AML-193 (cell line): ENCODE results near the gene INPP4B.
"Not testable (repeated sequence)": the region's sequence is repeated elsewhere in the genome, so short reads cannot be mapped to it uniquely, and the experiment has no call there.

ENCODE experiments used
- DNase-seq, 2 experiments: peaks; one replicate each; lab custom pipeline; 2025; lab: John Stamatoyannopoulos, UW

Gene INPP4B

DNA sequence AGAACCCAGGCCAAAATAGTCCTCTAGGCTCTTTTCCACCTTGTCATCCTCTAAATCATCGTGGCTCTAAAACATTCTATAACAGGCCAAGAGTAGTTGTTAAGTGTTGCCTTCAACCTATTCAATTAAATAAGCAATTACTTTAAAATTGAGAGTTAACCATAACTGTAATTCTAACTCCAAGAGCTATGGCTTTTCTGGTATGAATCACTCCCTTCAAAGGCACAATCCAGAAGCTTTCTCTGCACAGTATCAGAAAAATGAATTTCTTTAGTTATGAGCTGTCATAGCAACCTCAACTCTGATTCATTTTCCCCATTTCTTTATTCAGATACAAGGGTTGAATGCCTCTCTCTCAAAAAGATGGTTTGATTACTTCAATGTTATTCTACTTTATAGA, 21.7 kb downstream of the INPP4B start:
- no peak for DNase-seq

DNA sequence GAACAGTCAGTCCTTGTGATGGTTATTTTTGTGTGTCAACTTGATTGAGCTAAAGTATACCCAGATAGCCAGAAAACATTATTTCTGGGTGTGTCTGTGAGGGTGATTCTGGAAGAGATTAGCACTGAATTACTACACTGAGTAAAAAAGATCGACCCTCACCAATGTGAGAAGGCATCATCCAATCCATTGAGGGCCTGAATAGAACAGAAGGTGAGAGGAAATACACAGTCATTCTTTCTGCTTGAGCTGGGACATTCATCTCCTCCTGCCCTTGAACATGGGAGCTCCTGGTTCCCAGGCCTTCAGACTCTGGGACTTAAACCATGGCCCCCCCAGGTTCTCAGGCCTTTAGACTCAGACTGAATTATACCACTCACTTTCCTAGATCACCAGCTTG, 22.3 kb downstream of the INPP4B start:
- no peak for DNase-seq

DNA sequence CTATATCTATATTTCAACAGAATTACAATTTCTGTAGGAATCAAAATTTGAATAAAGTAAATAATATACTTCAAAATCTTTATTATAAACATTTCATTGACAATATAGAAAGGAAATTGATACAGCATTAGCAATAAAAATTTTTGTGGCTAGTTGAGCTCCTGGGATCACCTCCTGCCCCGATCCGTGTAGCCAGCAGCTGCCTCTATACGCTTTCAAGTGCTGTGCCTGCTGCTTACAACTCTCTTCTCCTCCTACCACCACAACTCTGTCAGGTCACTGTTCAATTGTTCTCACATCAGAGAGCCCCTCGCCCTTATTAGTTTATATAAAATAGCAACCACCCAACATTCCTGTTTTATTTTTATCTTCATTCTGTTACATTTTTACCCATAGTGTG, 27.6 kb downstream of the INPP4B start:
- DNase-seq = no peak

DNA sequence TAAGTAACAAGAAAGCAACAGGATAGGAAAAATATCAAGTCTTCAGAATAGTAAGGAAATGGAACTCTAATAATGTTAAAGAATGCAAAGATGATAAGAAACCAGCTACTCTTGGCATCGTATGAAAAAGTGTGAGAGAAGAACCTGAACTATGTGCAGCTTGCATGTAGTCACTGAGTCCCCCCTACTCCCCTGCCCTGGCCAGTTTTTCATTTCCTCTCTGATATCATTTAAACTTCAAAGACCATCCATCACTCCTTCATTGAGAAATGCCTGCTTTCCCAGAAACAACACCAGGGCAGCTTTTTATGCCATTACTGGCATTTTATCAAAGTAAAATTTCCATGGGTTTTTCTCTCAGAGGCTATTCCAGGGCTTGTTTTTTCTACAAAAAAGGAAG, 28.1 kb downstream of the INPP4B start:
- no peak for DNase-seq

DNA sequence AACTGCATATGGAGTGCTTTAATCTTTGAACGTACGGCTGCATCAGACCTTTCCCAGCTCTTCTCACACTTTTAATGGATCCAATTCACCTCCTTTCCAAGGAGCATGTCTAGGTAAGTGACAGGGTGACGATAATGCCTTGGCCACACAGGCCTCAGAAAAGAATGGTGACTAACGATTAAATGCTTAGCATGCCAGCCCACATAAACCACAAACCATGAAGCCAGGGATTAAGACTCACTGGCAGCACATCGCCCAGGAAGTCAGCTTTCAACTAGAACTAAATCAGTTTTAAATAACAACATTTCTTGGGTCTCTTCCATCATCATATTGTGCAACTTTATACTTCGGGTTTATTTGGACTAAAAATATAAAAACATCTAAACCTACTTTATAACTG, 28.7 kb downstream of the INPP4B start:
- peak; percentile 31 to 58 for DNase-seq

DNA sequence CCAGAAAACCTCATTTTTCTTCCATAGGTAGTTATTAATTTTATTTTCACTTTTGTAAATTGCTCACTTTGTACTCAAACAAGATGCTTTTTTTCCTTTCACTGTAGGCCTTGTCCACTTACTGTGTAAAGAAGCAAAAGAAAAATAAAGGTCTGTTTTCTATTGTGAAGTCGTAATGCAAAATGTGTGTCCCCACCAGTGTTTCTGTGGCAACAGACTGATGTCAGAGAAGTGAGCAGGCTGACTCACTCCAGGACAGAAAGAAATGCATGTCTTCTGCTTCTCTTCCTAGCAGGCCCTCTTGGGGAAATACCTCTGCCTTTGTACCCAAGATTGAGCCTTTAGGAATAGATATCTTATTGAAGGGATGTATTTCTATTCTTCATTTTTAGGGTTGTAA, 30.3 kb downstream of the INPP4B start:
- peak in 1 of 2 experiments; percentile 7 for DNase-seq

DNA sequence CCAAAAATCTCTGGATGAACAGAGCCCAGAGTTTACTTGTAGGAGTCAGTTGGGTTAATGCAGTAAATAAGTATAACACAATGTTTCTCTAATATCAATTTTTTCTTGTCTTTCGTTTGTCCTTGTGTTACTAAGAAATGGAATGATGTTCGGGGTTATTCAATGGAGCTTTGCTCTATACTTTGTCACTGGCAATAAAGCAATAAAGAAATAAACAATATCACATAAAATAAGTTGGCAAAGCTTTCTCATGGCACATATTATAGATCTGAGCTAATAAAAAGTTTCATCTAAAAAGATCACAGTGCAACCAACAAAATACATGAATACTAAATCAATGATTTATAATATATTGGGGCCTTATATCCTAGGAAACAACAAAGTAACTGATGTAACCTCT, 32.7 kb downstream of the INPP4B start:
- no peak for DNase-seq

DNA sequence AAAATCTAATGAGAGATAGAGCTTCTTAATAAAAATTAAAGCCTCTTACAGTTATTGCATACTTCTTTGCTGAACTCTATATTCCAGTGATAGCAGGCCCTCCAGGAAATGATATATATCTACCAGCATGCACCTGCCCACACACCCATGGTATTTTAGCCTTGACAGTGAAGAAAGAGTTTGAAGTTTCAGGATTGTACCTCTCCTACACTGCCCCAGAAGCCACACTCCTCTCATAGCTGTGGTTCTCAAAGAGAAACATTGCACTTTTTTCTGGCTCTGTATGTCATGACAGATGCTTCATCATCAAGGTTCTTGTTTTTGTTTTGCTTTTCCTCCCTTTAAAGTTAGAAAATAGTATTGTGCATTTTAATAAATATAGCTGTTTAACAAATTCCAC, 34.0 kb downstream of the INPP4B start:
- no peak for DNase-seq

DNA sequence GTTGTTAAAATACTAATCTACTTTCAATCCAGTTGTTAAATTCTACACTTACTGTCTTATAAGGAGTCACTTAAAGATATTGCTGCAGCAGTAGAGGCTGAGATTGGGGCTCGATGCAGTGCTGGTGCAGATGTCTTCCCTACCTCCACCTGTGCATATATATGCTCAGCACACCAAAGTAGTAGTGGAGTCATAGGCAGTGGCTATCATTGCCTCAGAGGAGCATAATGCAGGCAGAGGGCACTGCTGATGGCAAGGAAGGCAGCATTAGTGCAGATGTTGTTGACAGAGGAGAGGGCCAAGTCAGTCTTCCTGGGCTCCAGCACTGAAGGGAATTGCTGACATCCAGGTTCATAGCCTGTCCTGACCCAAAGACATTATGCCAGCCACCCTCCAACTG, 35.1 kb downstream of the INPP4B start:
- no peak for DNase-seq

DNA sequence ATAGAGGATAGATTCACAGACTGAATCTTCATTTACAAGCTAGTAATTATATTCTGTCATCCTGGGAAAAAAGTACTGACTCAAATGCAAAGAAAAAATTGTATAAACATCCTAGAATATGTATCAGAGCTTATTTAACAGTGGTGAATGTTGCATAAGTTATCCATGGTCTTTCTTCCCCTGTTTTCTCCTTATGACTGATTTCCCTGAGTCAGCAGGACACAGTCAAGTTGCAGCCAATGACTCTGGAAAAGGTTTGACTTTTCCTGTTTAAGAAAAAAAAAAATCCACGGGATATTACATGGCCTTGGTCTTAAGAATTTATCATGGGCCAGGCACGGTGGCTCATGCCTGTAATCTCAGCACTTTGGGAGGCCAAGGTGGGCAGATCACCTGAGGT, 36.5 kb downstream of the INPP4B start:
- DNase-seq = no peak

DNA sequence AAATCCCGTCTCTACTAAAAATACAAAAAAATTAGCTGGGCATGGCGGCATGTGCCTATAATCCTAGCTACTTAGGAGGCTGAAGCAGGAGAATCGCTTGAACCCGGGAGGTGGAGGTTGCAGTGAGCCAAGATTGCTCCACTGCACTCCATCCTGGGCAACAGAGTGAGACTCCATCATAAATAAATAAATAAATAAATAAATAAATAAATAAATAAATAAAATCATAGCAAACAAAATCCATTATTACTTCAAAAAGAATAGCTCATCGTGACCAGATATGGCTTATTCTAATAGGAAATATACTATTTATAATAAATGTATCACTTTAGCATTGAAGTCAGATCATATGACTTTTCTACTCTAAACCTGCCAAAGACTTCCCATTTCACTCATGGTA, 42.2 kb downstream of the INPP4B start:
- not testable (repeated sequence) for DNase-seq

DNA sequence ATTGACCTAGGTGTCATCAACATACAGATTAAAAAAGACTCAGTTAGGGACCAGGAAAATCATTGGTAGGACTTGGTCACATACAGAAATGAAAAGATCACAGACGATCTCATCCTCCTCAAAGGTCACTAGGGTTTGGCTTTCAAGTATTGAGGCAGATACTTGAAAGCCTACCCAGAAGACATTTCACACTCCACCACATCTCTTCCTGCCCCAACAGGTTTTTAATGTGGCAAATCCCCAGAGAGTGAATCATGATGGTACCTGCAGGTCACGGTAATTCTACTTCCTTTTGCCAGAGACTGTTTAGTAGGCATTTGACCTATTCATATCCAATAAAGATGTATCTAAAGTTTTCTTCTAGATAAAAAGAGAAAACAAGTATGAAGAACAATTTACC, 44.1 kb downstream of the INPP4B start:
- no peak for DNase-seq

DNA sequence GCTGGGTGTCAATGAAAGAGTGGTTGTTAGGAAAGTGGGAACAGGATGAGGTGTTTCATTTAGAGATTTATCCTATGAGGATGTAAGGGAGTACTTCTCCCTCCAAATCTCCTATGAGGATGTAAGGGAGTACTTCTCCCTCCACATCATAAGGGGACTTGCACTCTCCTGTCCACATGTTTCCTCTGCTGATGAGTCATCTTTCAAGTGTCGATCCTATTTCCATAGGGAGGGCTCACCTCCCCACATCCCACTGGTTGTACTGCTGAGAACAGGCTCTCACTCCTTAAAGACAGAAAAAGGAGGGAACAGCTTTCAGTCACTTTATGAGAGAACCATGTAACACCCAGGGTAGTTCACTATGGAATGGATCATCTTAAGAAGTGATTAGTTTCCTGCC, 65.0 kb downstream of the INPP4B start:
- DNase-seq = no peak

DNA sequence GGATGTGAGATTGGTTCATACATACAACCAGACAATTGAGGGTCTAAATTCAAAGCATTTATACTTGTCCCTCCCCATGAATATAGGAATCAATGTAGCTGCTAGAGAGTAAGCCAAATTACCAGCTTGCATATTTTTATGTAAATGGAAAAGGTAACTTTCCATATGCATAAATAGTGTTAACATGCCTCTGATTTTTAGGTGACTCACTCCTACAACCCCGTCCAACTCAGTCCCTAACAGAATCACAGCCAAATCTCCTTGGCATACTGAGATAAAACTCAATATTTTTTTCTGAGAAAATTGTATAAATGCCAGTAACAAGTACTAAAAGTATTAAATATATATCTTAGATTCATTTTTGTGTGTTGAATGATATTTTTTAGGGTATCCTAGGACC, 67.2 kb downstream of the INPP4B start:
- DNase-seq = no peak

DNA sequence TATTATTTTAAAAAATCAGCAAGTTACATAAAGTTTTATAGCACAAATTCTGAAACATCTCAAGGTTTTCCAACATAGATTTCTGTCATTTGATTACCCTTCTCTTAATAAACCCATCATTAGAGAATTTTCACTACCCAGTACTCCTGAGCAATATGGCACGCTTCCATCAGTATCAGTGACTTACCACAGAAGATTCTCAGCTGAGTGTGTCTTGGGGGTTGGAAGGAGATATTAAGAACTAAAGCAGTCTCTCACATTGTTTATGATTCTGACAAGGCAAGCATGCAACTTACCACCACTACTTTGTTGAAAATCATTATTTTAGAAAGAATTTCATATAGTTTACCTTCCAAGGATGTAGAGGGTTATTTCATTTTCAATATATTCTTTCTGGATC, 67.7 kb downstream of the INPP4B start:
- no peak for DNase-seq

DNA sequence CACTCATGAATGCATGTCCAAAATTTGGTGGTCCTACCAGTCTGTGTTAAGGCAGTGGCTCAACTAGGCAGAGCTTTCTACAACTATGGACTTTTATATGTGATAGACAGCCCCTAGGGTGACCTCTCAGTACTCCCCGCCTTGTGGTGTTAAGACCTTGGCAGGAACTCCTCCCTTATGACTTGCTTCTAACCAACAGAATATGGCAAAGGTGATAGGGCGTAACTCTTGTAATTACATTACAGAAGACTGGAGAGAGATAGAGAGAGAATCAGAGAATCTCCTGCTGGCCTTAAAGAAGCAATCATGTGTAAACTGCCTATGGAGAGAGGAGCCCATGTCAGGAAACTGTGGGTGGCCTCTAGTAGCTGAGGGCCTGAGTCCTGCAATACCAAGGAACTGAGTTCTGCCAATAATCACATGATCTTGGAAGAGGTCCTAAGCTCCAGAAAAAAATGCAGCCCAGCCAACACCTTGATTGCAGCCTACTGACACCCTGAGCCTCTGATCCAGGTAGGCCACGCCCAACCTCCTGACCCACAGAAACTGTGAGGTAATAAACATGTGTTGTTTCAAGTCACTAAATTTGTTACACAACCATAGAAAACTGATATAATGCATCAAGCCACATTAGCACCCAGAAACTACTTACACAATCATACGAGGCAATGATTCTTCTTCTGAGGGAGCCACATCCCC, 68.9 kb downstream of the INPP4B start:
- no peak for DNase-seq

DNA sequence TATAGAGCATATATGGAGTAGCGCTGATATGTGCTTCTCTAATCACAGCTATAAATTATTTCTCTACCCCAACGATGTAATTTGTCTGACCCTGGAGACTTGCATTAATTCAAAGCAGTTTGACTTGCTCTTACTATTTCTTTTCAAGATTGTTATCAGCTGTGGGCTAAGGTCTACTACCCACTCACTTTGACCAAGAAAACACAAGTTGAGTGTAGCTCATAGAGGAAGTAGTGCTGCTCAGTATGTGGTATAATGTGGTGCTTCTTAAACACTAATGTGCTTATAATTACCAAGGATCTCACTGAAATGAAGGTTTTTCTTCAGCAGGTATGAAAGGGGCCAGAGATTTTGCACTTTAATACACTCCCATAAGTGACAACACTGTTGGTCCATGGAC, 70.1 kb downstream of the INPP4B start:
- DNase-seq = no peak

DNA sequence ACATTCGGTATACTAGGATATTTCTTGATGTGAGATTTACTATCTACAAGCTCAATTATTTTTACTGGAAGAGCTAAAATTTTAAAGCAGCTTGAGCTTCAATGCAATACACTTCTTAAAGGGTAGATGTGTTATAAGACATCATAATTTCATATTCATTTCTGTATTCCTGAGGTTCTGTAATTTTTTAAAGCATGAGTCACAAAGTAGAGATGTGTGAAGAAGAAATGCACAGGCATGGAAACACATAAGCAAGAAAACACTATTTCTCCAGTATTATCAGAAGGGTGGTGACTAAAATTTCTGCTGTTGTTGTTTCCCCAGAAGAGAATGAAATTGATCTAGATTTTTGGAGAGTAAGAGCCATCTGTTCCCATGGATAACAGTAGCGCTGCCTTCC, 72.6 kb downstream of the INPP4B start:
- DNase-seq = no peak

DNA sequence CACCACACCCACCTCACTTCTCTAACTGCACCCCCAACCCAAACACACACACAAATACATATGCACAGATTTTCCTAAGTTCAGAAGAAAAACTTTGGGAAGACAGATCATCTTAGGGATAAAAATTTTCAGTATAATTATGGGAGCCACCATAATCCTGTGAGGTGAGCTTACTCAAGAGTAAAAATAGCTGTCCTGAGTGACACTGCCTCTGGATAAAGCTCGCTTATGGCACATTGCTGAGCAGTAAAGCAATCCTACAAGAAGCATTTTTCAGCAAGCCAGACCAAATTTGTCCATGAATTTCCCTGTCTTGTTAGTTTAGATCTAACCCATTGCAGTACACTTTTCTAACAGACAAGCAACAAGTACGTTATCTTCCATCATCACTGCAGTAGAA, 83.8 kb downstream of the INPP4B start:
- DNase-seq = no peak

DNA sequence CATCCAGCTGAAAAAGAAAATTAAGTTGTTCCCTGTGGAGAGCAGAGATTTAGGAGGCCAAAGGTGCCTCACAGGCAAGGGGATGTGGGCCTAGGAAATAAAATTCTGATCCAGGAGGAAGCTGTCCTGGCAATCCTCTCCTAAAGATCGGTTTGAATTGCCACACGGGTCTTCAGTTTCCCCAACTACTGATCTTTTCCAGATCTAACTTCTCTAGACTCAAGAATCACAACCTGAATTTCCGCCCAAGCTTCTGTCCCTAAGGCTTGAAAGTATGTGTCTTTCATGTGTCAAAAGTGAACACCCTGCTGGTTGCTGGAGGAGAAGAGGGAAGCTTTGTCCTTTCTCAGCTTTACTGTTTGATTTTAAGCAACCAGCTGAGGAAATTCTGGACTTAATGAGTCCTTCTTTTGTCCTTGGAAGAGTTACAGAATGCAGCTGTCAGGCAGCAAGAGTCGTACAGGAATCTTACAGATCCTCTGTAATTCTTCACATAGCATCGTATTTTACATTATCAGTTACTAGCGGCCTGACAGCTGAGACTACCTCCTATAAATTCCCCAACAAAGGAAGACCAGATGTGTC, 93.8 kb downstream of the INPP4B start:
- DNase-seq = no peak

DNA sequence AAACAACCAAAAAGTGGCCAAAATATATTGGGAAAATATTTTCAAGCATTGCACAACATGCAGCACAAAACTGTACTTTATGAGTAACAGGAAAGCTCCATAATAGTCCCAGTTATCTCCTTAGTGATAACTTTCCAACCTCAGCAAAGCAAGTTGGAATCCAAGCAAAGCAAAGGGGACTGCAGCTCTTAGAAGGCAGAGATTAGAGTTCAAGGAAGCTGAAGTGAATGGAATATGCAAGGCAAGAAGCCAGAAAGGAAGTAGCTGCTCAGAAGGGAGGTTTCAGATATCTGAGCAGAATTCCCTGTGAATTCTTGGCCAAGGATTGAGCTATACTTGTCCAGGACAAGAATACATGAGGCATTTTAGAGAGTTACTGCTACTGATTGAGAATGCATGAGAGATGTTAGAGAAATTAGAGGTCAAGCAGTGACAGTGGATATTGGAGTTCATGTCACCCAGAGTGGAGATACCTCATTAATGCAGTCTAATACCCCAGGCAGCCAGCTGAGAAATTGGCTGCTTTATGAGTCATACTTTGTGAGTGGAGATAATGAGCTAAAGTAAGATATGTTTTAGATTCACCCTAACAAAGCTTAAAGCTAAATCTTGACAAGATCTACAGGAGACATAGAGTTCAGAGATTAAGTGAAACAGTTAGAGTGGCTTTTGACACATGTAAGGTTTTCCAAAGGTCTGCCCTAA, 102.8 kb downstream of the INPP4B start:
- DNase-seq = no peak

DNA sequence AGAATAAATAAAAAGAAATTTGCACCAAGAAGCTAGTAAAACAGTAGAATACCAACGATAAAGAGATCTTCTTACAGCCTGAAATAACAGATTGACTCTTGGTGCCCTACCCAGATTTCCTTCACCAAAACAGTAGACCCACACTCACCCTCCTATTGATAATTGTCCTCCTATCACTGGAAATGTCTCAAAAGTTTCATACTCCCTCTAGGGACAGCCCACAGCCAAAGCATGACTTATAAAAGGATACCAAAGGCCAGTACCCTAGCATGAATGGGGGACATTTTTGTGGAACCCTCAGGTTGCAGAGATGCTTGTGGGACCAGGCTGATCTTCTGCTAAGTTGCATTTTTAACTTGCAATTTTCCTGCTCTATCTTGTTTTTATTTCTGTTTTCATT, 104.1 kb downstream of the INPP4B start:
- DNase-seq = no peak

DNA sequence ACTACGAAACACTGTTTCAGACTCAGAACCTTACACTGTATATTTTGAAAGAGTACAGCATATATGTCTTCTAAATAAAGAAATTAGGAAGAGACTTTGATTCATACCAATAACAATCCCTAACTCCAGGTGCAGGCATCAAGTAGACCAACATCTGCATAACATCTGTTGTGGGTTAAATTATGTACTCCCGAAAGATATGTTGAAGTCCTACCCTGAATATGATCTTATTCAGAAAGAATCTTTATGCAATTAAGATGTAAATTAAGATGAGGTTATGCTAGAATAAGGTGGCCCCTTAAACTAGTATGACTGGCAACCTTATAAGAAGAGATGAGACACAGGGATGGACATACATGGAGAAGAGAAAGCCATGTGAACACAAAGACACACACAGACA, 117.9 kb downstream of the INPP4B start:
- no peak for DNase-seq

DNA sequence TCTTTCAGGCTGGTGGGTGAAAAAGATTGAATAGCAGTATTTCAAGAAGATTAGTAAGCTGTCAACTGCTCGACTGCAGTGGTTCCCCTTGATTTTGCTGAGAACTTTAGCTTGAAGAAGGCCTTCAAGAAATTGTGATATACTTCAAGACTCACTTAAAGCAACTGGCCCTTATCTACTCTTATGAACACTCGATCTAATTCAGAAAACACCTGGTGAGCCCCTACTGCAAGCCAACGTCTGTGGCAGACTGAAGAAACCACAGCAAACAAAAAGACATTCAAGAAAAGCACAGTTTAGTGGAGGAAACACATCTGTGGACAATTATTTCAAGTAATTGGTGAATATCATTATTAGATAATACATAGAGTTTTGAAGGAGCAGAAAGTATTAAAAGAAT, 119.0 kb downstream of the INPP4B start:
- DNase-seq = no peak
